Ascending aorta (tissue), 2 donors: ENCODE measurements around the gene NCS1. TPM values are rescaled to one million over a fixed set of nuclear protein-coding genes. Genes with fewer than 3 reads are reported as not detected.

ENCODE experiments used
- DNase-seq, 2 donors: peaks; one replicate each; pipeline ENCODE4 v3.0.0-alpha.2; 2019; ENCODE audit warnings: low spot score in 2 of 2
- H3K27ac ChIP-seq, 2 donors: fragments of 200-600 bp; sonication (generic); one replicate each; pipeline ENCODE4 v1.5.1; 2016 to 2017; ENCODE audit warnings: mild to moderate bottlenecking in 1 of 2
- H3K27me3 ChIP-seq: fragments of 200-600 bp; sonication (generic); one replicate; pipeline ENCODE4 v1.5.1; 2017
- H3K36me3 ChIP-seq, 2 donors: fragments of 200-600 bp; sonication (generic); one replicate each; pipeline ENCODE4 v1.5.1; 2016
- H3K4me1 ChIP-seq, 2 donors: fragments of 200-600 bp; sonication (generic); one replicate each; pipeline ENCODE4 v1.5.1; 2016 to 2017; ENCODE audit warnings: mild to moderate bottlenecking in 1 of 2
- H3K4me3 ChIP-seq, 2 donors: fragments of 200-600 bp; sonication (generic); one replicate each; pipeline ENCODE4 v1.5.1; 2016 to 2017; ENCODE audit warnings: mild to moderate bottlenecking in 1 of 2
- H3K9me3 ChIP-seq, 2 donors: fragments of 200-600 bp; sonication (generic); one replicate each; pipeline ENCODE4 v1.5.1; 2016
- CTCF ChIP-seq, 3 experiments: fragments of 200-600 bp in 2 of 3; fragments of 450-650 bp in 1 of 3; sonication (generic) in 2 of 3; IDR thresholded peaks; one replicate each; pipeline ENCODE4 v1.5.1; 2016 to 2019; ENCODE audit warnings: antibody characterized with exemption in 3 of 3, mild to moderate bottlenecking in 1 of 3, moderate library complexity in 1 of 3
- intact Hi-C: fragments of 100-400 bp; cut with DNase I; formaldehyde crosslinking; loops from one replicate; pipeline ENCODE4 v1.15.1; 2023
- total RNA-seq: library from RNA; depleted of rRNA; stranded (reverse); fragments of >200 nt; gene quantifications from one replicate; pipeline ENCODE4 v1.1.0, GENCODE V29; 2016

The NCS1 gene
- total RNA-seq, 1 donor from 2014 or later, result 34.7 TPM

DNA sequence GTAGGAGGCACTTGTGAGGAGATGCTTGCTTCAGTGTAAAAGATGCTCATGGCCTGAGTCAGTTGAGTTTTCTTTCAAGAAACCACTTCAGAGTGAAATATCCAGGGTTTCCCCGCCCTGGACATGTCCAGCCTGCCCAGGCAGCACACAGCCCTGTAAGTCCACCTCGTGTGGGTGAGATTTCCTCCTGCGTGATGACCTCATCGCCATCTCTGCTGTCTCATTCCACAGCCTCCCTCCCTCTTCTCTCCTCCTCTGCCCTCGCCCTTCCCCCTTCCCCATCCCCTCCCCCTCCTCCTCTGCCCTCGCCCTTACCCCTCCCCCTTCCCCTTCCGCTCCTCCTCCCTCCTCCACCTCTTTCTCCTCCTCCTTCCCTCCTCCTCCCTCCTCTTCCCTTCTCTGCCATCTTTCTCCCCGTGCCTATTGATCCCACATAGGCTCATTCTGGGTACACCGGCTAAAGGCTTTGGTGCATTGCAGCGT, 34.0 kb upstream of the NCS1 start:
- peaks cover 3 to 35% of the 10 kb centered on the region in 2 donors for H3K36me3 ChIP-seq
- intact Hi-C loops, result no loop called here
- H3K27ac ChIP-seq, result peak overlapping the region; percentile 39 to 64
- H3K4me3 ChIP-seq, result no peak overlapping the region
- H3K9me3 ChIP-seq, result no peaks in the 10 kb centered on the region
- H3K27me3 ChIP-seq, result no peaks in the 10 kb centered on the region
- no peak for DNase-seq
- no peak for TF ChIP-seq CTCF (IDR thresholded peaks at IDR 0.05)
- peaks cover 0 to 7% of the 10 kb centered on the region in 2 donors for H3K4me1 ChIP-seq

GRCh38 chr9:130138791-130139190, 33.4 kb upstream of the NCS1 start:
- peak overlapping the region; percentile 4 to 64 for H3K27ac ChIP-seq
- H3K9me3 ChIP-seq, result no peaks in the 10 kb centered on the region
- no peak overlapping the region for H3K4me3 ChIP-seq
- peak in 1 of 2 donors; percentile 79 for DNase-seq
- TF ChIP-seq CTCF (IDR thresholded peaks at IDR 0.05), result no peak
- peaks cover 3 to 31% of the 10 kb centered on the region in 2 donors for H3K36me3 ChIP-seq
- H3K4me1 ChIP-seq, result peaks cover 0 to 8% of the 10 kb centered on the region in 2 donors
- no peaks in the 10 kb centered on the region for H3K27me3 ChIP-seq
- intact Hi-C loops, result no loop called here

GRCh38 chr9:130139251-130139650, 33.0 kb upstream of the NCS1 start:
- no peak overlapping the region for H3K4me3 ChIP-seq
- no peaks in the 10 kb centered on the region for H3K27me3 ChIP-seq
- peaks cover 3 to 31% of the 10 kb centered on the region in 2 donors for H3K36me3 ChIP-seq
- TF ChIP-seq CTCF (IDR thresholded peaks at IDR 0.05), result no peak
- intact Hi-C loops, result no loop called here
- peak overlapping the region in 1 of 2 donors; percentile 4 for H3K27ac ChIP-seq
- DNase-seq, result no peak
- peaks cover 0 to 10% of the 10 kb centered on the region in 2 donors for H3K4me1 ChIP-seq
- H3K9me3 ChIP-seq, result no peaks in the 10 kb centered on the region

- H3K27ac ChIP-seq, result no peak overlapping the region
- intact Hi-C loops, result no loop called here
- H3K27me3 ChIP-seq, result no peaks in the 10 kb centered on the region
- H3K4me1 ChIP-seq, result peaks cover 0 to 21% of the 10 kb centered on the region in 2 donors
- H3K4me3 ChIP-seq, result no peak overlapping the region
- H3K9me3 ChIP-seq, result no peaks in the 10 kb centered on the region
- no peak for DNase-seq
- TF ChIP-seq CTCF (IDR thresholded peaks at IDR 0.05), result no peak
- peaks cover 0 to 16% of the 10 kb centered on the region in 2 donors for H3K36me3 ChIP-seq
These were observed 31.5 kb upstream of the NCS1 start for GRCh38 chr9:130140706-130141105.

- H3K4me3 ChIP-seq, result no peak overlapping the region
- H3K36me3 ChIP-seq, result peaks cover 0 to 3% of the 10 kb centered on the region in 2 donors
- no peak overlapping the region for H3K27ac ChIP-seq
- intact Hi-C loops, result no loop called here
- peaks cover 0 to 21% of the 10 kb centered on the region in 2 donors for H3K4me1 ChIP-seq
- TF ChIP-seq CTCF (IDR thresholded peaks at IDR 0.05), result no peak
- no peak for DNase-seq
- no peaks in the 10 kb centered on the region for H3K9me3 ChIP-seq
- H3K27me3 ChIP-seq, result no peaks in the 10 kb centered on the region
These were observed 30.1 kb upstream of the NCS1 start for GRCh38 chr9:130142056-130142455.

GRCh38 chr9:130142641-130143040, 29.6 kb upstream of the NCS1 start:
- H3K9me3 ChIP-seq, result no peaks in the 10 kb centered on the region
- no peak overlapping the region for H3K4me3 ChIP-seq
- intact Hi-C loops, result no loop called here
- H3K36me3 ChIP-seq, result no peaks in the 10 kb centered on the region
- no peak for TF ChIP-seq CTCF (IDR thresholded peaks at IDR 0.05)
- peaks cover 0 to 21% of the 10 kb centered on the region in 2 donors for H3K4me1 ChIP-seq
- no peak for DNase-seq
- H3K27ac ChIP-seq, result no peak overlapping the region
- no peaks in the 10 kb centered on the region for H3K27me3 ChIP-seq
